ENCODE data around the gene ANAPC10.

DNA sequence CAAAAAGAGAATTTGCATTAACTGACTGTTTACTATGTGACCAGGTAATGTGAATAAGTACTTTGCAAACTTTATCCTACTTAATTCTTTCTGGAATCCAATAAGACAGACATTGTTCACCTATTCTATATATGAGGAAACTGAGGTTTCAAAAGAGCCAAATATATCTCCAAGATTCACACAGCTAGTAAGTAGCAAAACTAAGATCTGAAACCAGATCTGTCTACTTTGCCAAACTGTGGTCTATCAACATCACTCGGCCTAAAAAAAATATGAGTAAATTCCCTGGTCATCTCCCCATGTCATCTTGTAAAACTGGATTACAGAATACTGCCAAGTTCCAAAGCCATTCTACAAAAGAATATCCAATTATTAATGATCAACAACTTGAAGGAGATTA, 52.8 kb downstream of the ANAPC10 start:
- TF ChIP-seq, protein P1, sequence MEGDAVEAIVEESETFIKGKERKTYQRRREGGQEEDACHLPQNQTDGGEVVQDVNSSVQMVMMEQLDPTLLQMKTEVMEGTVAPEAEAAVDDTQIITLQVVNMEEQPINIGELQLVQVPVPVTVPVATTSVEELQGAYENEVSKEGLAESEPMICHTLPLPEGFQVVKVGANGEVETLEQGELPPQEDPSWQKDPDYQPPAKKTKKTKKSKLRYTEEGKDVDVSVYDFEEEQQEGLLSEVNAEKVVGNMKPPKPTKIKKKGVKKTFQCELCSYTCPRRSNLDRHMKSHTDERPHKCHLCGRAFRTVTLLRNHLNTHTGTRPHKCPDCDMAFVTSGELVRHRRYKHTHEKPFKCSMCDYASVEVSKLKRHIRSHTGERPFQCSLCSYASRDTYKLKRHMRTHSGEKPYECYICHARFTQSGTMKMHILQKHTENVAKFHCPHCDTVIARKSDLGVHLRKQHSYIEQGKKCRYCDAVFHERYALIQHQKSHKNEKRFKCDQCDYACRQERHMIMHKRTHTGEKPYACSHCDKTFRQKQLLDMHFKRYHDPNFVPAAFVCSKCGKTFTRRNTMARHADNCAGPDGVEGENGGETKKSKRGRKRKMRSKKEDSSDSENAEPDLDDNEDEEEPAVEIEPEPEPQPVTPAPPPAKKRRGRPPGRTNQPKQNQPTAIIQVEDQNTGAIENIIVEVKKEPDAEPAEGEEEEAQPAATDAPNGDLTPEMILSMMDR (IDR thresholded peaks at IDR 0.05) = no peak
- no peak for TF ChIP-seq POLR2A (IDR thresholded peaks at IDR 0.05)

Data from right lobe of liver (tissue), 4 donors.